HG02678 (cell line): Measurements from ENCODE around the gene HES5.

ENCODE experiments used
- ATAC-seq: cut with Tn5 transposase; IDR thresholded peaks from one replicate; pipeline ENCODE4 v1.9.1; 2021; ENCODE audit warnings: mild to moderate bottlenecking, moderate library complexity; ENCODE audit not compliant: unreplicated experiment

Gene HES5

DNA sequence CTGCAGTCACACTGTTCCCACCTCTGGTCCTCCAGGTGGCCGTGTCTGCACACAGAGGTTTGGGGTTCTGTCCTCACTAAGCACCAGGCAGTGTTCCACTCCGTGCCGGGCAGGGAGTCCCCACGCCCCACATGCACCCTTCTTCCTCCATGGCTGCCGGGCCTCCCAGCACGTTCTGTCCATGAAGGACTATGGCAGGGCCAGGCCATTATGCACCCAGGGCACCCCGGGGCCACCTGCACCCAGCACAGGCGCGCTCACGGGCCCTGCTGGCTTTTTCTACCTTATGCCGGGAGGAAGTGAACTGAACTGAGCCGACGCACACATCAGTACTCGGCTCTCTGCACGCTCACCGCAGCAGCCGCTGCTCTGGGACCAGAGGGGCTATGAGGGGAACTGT lies 13.9 kb downstream of the HES5 start:
- no peak for ATAC-seq

GRCh38 chr1:2515763-2516080 lies 14.3 kb downstream of the HES5 start:
- ATAC-seq, result no peak

GRCh38 chr1:2514863-2515762 lies 14.9 kb downstream of the HES5 start:
- ATAC-seq, result no peak

DNA sequence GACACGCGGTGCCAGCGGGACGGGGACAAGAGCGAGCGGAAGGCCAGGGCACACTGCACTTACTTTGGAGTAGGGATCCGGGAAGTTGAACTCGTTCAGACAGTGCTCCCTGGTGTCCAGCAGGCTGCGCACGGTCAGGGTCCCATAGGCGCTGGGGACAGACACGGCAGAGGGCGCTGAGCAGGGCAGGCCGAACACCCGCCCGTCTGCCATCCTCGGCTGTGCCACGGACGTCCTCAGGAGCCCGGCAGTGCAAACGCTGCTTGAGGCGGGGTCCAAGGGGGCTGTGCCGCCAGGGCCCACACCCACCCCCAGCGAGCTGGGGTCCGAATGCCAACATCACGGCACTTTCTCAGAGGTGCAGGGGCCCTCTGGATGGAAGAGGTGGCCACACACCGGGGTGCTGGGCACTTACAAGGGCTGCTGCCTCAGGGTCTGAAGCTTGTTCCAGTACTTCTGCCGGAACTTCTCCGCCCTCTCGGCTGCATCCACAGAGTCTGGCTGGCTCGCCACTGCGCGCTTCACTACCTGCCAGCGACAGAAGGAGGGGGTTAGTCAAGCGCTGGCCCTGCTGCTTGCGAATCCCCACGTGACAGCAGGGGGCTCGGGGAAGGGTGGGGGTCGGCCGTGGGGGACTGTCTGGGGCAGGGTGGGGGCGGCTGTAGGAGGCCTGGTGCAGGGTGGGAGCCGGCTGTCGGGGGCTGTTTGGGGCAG lies 16.0 kb downstream of the HES5 start:
- ATAC-seq, result no peak

DNA sequence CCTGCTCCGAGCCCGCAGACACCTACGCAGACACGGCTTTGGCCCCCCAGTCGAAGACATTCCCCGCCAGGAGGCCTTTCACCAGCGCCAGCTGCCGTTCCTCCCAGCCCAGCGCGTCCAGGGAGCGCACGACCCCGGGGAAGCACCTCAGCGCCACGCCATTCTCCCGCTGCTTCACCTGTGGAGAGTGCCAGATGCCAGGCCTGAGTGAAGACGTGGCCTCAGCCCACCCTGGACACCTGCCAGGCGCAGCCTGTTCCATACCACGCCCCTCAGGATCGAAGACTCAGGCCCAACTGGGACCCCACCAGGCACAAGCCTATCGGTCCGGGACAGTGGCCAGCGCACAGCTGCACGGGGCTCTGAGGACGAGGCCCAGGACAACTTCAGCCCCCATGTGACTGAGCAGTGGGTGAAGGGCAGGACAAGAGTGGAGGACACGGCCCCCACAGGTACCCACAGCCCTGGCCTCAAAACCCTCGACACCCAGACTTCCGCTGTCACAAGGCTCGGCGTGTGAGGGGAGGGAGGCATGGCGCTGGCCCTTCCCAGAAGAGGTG lies 17.1 kb downstream of the HES5 start:
- no peak for ATAC-seq

DNA sequence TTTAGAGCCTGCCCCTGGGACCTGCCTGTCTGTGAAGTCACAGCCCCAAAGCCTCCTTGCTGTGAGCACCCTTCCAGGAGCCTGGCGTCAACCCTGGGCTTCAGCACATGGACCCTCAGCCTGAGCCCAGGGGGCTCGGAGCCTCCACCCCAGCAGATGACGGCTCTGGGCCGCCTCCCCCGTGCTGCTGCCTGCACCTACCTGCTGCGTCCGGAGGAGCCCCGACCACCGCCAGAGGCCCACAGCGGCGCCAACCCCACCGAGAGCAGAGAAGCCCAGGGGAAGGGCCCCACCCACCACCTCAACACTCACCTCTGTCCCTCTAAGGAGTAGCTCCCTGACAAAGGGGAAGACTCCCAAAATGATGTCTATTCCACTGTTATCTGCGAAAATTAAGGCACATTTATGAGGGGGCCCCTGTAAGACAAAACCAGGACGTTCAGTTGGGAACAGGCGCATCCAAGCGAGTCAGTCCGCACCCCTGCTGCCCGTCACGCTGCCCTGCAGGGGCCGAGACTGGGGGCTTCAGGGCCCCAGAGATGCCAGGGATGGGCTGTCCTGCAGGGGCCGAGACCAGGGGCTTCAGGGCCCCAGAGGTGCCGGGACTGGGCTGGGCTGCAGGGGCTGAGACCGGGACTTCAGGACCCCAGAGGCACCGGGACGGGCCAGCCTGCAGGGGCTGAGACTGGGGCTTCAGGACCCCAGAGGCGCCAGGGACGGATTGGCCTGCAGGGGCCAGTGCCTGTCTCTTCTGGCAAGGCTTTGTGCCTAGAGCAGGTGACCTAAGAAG lies 19.5 kb downstream of the HES5 start:
- ATAC-seq, result no peak

- no peak for ATAC-seq
Measured at GRCh38 chr1:2509589-2509988, 20.5 kb downstream of the HES5 start.

- ATAC-seq, result no peak
Measured at GRCh38 chr1:2508751-2509150, 21.3 kb downstream of the HES5 start.

- no peak for ATAC-seq
Measured at GRCh38 chr1:2508180-2508579, 21.9 kb downstream of the HES5 start.

DNA sequence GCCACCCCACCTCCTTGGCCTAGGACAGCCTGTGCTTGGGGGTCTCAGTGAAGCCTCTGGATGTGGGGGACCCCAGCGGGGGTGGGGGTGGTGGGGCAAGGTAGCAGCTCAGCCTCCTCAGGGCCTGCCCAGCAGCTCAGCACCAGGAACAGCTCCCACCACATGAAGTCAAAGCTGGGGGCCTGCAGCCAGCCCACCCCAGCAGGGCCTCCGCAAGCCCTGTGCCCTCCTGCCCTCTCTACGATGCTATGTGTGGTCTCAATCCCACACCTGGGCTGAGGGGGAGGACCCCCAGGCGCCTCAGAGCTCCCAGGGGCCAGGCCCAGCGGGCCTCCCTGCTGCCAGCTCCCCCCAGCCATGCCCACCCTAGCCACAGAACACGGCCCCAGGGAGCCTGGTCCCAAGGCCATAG lies 22.3 kb downstream of the HES5 start:
- no peak for ATAC-seq

- ATAC-seq, result no peak
Measured at GRCh38 chr1:2506901-2507565, 23.0 kb downstream of the HES5 start.

- ATAC-seq, result no peak
Measured at GRCh38 chr1:2506007-2506860, 23.8 kb downstream of the HES5 start.

GRCh38 chr1:2505461-2505994 lies 24.5 kb downstream of the HES5 start:
- ATAC-seq, result no peak

DNA sequence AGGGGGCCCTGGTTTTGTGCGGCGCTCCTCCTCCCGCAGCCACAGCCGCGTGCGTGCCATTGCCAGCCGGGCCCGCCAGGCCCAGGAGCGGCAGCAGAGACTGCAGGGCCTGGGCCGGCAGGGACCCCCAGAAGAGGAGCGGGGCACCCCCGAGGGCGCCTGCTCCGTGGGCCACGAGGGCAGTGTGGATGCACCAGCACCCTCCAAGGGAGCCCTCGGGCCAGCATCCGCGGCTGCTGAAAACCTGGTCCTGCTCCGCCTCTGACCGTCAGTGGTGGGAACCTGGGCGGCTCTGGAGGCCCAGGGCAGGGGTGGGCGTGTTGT lies 25.2 kb downstream of the HES5 start:
- ATAC-seq, result no peak

DNA sequence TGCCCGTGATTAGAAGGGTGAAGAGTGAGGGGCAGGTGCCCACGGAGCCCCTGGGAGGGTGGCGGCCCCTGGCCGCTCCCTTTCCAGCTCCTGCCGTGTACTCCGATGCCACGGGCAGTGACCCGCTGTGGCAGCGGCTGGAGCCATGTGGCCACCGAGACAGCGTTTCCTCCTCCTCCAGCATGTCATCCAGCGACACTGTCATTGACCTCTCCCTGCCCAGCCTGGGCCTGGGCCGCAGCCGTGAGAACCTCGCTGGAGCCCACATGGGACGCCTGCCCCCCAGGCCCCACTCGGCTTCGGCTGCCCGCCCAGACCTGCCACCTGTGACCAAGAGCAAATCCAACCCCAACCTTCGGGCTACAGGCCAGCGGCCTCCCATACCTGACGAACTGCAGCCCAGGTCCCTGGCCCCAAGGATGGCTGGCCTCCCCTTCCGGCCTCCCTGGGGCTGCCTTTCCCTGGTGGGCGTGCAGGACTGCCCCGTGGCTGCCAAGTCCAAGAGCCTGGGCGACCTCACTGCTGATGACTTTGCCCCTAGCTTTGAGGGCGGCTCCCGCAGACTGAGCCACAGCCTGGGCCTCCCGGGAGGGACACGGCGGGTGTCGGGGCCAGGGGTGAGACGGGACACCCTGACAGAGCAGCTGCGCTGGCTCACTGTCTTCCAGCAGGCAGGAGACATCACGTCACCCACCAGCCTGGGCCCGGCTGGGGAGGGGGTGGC lies 25.7 kb downstream of the HES5 start:
- ATAC-seq, result no peak

- ATAC-seq, result no peak
Measured at GRCh38 chr1:2503554-2504224, 26.4 kb downstream of the HES5 start.

DNA sequence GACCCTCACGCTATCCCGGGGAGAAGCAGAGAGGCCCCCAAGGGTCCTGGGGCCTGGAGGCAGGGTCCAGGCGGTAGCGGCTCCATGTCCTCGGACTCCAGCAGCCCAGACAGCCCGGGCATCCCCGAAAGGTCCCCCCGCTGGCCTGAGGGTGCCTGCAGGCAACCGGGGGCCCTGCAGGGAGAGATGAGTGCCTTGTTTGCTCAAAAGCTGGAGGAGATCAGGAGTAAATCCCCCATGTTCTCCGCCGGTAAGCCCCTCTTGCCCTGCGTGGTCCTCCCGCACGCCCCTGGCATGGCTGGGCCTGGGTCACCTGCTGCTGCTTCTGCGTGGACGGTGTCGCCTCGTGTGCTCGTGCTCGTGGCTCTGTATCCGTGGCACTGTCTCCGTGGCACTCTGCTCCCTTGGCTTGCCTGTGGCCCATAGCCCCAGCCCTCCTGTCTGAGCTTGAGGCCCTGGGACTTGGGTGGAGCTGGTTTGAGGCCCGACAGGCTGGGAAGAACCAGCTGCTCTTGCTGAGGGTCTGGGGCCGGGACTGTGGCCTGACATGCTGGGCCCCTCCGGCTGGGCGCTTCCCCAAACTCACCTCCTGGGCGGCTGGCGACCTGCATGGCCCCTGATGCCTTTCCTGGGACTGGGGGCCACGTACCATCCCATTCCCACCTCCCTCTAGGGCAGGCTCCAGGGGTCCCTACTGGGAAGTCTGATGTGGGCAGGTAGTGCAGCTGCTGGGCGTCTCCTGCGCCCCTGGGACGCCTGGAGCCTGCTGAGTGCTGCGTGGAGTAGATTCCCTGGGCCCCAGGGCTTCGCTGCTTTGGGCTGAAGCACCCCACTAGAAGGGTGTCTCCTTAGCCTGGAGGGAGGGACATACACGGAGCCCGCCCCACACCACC lies 27.2 kb downstream of the HES5 start:
- ATAC-seq, result no peak

- ATAC-seq, result no peak
Measured at GRCh38 chr1:2502210-2502609, 27.9 kb downstream of the HES5 start.
